Hematopoietic multipotent progenitor cell treated with erythropoietin and hydrocortisone succinate and interleukin-3 and kit ligand, for 17 days (in vitro differentiated cells): ENCODE data around the gene SKA1.

Experiments
- DNase-seq: peaks from one replicate; pipeline ENCODE4 v3.0.0-alpha.2; 2015; ENCODE audit warnings: low spot score

The SKA1 gene, protein sequence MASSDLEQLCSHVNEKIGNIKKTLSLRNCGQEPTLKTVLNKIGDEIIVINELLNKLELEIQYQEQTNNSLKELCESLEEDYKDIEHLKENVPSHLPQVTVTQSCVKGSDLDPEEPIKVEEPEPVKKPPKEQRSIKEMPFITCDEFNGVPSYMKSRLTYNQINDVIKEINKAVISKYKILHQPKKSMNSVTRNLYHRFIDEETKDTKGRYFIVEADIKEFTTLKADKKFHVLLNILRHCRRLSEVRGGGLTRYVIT

DNA sequence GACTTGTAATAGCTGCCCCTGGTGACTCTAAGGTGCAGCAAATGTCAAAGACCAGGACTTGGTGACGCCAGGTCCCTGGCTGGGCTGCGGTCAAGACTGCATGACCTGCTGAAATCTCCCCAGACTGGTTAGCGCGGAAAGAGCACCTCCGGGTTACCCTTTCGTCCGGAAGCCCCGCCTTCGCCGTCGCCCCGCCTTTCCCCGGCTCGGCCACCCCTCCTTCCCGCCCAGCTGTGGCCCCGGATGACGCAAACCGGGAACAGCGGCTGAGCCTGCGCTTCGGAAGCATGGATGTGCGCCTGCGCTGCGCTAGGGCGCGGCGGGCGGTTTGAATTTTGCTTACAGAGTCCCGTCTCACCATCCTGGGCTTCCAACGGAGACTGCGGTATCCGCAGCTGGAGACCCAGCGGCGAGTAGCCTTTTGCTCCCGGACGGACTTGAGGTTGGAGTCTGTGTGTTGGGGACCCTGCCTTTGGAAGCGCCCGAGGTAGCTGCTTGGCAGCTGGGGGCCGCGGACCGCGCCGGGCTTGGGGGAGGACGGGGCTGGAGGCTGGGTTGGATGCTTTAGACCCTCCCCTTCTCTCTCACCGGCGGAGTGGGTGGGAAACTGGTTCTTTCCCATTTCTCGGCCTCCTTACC, at the start of gene SKA1:
Gene SKA1, plus strand, starts transcription at position 294 of the 639 bp plus-strand sequence. CDS start 785 bp downstream, outside the sequence.
- peak; percentile 92 for DNase-seq

DNA sequence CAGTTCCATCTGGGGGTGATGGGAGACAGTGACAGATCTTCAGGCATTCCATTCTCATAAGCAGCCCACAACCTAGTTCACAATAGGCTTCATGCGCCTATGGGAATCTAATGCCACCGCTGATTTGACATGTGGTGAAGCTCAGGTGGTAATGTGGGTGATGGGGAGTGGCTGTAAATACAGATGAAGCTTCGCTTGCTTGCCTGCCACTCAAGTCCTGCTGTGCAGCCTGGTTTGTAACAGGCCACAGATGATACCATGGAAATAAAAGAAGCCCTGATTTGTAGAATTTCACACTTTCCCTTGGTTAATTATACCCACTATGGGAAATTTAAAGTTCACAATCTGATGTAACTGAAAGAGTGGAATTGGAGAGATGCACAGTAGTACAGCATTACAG, 46.9 kb upstream of the SKA1 start:
- no peak for DNase-seq

DNA sequence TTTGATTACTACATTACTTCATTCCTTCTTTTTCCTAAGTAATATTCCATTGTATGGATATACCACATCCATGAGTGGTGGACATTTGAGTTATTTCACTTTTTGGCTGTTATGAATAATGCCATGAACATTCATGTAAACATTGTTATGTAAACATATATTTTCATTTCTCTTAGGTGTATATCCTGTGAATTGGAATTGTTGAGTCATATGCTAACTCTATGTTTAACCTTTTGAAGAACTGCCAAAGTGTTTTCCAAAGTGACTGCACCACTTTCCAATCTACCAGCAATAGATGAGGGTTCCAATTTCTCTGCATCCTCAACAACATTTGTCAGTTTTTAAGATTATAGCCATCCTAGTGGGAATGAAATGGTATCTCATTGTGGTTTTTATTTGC, 44.7 kb upstream of the SKA1 start:
- DNase-seq = no peak

DNA sequence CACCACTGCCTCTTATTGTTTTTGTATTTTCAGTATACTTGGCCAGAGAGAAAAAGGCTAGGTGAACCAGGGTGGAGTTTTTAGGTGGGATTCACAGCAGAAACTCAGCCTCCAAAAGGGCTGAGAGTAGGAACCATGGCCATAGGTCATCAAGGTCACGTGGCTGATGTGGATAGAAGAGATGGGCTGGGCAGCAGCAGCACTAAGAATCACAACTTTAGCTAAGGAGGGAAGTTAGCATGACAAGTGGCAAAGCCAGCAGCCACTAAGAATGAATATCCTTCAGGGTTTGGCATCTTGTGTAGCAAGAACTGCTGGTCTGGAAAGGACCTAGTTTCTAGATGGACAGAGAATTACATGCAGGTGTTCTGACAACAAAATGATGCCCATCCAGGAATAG, 43.2 kb upstream of the SKA1 start:
- no peak for DNase-seq

DNA sequence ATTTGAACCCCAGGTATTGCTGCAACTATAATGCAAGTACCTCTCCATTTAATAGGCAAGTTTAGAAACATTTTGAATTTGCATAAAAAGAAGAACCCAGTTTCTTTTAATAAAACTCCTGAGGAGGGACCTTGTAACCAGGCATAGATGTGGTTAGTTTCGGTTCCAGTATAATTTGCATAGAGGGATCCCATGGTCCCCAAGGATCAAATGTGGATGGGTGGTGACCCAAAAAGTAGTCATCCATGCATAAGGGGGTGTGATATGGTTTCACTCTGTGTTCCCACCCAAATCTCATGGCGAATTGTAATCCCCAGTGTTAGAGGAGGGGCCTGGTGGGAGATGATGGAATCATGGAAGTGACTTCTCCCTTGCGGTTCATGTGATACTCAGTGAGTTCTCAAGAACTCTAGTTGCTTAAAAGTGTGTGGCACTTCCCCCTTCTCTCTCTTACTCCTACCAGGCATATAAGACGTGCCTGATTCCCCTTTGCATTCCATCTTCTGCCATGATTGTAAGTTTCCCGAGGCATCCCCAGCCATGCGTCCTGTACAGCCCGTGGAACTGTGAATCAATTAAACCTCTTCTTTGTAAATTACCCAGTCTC, 40.2 kb upstream of the SKA1 start:
- DNase-seq = no peak

DNA sequence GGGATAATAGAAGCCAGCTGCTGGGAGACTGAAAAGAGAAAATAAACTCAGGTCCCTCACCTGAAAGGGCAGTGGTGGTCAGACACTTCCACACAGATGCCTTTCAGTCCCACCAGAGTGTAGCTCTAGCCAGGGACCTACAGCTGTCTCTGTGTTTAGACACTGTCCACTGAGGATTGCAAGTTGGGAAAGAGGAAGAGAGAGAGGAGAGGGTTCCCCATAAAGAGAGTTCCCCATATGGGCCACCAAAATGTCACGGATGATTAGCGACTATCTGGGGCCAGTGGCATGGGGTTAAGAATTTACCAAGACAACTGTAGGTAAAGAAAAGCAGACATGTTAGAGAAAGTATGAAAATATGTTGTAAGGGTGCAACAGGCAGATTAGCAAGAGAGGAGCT, 36.7 kb upstream of the SKA1 start:
- DNase-seq = no peak

DNA sequence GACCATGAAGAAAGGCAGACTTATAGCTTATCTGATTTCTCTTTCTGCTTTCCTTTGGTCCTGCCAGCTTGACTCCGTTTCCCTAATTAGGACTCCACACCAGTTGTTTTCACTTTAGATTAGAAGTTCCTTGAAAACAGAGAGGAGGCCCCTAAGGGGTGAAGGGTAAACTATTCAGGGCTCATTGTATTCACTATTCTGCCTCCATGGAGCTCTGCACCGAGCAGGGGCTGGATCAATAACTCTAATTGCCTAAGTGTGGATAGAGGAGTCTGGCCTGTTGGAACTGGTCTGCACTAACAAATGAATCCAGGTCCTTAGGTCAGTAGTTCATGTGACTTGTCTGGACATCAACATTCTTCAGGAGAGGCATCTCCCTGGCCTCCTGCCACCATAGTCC, 36.1 kb upstream of the SKA1 start:
- no peak for DNase-seq

DNA sequence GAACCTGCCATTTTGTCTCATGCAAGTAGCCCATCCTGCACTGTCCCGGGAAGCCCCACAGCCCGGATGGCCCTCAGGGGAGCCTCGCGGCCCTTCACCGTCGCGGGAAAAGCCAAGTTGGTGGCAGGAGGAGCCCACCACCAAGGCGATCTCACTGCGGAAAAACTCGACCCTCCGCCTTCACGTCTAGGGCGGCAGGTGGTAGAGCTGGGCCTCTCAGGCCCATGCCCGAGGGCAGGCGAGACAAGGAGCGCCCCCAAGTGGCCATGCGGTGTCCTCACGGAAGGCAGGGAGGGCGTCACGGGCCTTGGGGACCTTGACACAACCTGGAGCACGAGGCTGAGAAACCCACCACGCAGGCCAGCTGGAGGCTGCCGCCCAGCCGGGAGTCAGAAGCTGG, 34.8 kb upstream of the SKA1 start:
- DNase-seq = no peak

DNA sequence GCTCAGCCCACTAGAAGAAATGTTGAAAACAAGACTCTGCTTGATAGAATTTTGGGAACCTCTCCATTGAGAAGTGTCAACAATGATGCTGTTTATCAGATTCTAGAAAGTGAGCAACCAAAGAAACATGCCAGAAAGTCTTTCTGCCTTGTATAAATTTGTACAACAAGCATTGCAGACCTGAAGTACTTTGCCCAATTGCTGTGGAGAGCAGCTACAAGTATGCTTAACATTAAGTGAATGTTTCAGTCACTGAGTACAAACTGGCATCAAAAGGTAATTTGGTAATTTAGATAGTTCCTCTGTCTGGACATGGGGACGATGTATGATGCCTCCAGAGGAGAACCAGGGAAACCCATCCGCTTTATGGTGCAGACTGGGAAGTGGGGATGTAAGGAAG, 33.4 kb upstream of the SKA1 start:
- no peak for DNase-seq

DNA sequence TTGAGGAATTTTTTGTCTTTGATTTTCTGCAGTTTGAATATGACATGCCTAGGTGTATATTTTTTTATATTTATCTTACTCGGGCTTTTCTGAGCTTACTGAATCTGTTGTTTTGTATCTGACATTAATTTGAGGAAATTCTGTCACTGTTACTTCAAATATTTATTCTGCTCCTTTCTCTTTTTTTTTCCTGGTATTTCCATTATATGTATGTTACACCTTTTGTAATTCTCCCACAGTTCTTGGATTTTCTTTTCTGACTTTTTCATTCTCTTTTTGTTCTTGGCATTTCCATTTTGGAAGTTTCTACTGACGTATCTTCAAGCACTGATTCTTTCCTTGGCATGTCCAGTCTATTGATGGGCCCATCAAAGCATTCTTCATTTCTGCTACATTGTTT, 24.1 kb upstream of the SKA1 start:
- DNase-seq = no peak

DNA sequence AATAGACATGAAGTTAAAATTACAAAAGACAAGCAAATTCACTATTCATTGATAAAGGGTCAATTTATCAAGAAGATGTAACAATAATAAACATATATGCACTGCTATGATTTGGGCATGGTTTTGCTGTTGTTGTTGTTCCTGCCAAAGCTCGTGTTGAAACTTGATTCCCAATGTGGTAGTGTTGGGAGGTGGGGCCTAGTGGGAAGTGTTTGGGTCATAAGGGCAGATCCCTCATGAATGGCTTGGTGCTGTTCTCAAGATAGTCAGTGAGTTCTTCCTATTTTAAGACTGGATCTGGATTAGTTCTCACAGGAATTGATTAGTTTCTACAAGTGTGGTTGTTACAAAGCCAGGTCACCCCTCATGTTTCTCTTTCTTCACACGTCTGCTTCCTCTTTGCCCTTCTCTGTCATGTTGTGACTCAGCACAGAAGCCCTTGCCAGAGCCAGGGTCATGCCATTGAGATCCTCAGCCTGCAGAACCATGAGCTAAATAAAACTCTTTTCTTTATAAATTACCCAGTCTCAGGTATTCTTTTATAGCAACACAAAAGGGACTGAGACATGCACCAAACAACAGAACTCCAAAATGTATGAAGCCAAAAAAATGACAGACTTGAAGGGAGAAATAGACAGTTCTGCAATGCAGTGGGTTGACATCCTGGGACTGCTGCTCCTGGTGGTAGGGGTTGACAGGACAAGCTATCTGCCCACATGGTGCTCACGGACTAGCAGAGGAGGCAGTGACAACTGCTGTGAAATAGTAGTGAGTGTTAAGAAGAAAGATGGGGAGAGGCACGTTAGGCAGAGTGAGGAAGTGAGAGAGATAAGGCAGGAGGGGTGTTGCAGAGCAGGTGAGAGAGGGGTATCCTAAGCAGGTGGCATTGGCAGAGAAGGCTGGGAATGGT, 18.6 kb upstream of the SKA1 start:
- no peak for DNase-seq

DNA sequence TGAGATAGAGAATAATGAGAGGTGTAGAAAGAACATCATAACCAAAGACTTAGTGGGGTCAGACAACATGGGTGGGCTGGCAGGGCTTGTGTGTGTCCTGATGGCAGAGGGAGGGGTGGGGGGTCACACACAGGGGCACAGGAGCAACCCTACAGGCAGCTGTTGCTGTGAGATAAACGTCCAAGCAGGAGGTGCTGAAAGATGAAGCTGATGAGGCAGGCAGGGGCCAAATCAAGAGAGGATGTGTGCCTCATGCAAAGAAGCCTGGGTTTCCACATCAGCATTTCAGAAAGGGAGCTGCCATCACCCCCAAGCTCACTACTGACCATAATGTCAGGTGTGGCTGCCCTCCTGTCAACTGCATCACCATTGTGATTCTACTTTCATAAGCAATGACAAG, 16.0 kb upstream of the SKA1 start:
- no peak for DNase-seq

DNA sequence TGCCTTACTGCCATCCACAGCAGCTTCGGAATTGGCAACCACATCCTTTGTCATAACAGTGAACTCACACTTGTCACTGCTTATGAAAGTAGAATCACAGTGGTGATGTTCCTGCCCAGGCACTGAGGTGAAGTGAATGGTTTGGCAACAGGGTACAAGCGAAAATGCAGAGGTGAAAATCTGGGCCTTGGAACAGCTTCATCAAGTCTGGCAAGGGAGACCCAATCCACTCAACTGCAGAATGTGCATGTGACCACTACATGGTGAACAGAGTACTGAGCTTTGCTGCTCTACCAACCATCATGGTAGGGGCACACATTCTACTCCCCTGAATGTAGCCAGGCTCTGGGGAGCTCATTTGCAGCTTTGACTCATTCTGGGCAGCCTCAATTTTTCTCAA, 15.0 kb upstream of the SKA1 start:
- no peak for DNase-seq

DNA sequence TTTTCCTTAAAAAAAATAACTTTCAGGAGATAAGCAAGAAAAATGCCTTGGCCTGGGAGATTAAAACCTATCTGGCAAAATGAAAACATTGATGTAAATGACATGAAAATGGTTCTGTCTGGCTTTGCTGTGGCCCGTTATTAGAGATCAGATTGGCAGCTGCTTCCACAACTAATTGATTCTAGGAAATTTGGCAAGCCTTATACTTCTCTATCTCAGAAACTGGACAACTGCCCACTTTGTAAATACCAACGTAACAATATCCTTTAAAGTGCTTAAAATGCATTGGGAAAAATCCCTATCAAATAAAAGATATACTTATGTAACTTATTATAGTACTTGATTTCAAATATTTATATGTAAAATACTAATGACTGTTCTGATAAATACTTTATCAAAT, 14.2 kb upstream of the SKA1 start:
- no peak for DNase-seq

DNA sequence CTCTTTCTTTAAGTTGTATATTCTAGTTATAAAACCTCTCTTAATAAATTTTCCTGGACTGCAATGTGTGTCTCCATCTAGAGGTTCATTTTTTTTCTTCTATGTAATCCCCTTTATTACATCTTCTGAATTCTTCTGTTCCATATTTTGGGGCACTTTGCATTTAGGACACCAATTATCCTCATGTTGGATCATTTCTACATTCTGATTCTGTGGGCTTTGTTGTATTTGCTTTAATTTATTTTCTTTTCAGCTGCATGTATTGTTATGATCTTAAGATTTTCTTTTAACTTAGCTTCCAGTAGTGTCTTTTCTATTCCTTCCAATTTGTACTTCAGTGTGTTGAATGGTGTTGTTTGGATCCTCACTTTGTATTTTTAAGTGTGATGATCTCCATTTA, 5.2 kb upstream of the SKA1 start:
- DNase-seq = no peak

DNA sequence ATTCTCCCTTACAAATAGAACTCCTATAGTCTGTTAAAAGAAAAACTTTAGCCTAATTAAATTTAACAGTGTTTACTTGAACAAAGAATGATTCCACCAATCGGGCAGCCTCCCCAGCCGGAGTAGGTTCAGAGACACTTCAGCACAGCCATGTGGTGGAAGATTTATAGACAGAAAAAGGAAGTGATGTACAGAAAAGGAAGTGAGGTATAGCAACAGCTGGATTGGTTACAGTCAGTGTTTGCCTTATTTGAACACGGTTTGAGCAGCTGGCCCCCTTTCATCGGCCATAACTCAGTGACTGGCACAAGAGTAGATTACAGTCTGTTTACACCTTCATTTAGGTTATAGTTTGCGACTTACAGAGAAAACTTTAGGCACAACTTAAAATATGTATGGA, 2.1 kb upstream of the SKA1 start:
- no peak for DNase-seq

DNA sequence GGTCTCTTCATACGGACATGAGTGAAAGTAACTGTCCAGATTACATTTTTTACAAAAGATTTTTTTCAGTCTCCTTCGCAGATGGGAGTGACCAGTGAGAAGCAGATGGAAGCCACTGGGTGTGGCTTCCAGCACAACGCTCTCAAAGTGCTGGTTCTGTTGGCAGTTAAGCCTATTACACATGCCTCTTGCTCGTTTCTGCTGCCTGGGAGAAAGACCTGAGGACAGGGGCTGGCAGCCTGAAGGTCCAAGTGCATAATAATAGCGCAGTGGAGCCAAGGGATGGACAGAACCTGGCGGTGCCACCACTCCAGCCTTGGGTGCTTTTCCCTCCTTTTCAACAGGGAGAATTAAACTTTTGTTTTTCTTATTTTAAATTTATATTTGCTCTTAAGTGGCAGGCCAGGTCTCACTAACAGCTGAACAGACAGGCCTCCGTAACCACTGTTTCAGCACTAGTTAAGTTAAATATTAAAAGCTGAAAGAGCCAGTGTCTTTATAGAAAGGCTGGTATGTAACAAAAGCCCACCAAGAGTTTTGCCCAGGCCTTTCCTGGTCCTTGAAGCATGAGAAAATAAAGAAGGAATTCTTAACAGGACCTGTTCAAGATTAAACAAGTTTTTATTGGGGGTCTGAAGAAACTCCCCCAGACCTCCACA, 1.2 kb upstream of the SKA1 start:
- DNase-seq = no peak

DNA sequence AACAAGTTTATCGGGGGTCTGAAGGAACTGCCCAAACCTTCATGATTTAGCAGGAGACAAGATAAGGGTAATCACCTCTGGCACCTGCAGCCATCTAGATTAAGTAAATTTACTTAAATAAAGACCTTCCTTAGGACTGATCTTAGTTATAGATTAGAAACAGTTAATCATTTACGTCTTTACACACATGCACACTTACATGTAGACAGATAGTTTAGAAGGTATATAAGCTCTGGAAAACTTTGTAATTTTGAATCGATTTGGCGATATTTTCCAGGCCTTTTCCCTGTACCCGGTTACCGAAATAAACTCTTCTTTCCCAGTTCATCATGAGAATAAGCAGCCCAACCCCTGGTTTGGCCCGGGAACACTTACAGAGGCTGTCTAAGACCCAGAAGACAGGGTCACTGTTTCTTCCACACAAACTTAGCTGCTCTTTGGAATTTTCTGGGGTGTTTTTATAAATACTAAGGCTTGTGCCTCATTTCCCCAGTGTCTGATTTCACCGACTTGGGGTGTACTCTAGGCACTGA, 560 bp upstream of the SKA1 start:
- no peak for DNase-seq

DNA sequence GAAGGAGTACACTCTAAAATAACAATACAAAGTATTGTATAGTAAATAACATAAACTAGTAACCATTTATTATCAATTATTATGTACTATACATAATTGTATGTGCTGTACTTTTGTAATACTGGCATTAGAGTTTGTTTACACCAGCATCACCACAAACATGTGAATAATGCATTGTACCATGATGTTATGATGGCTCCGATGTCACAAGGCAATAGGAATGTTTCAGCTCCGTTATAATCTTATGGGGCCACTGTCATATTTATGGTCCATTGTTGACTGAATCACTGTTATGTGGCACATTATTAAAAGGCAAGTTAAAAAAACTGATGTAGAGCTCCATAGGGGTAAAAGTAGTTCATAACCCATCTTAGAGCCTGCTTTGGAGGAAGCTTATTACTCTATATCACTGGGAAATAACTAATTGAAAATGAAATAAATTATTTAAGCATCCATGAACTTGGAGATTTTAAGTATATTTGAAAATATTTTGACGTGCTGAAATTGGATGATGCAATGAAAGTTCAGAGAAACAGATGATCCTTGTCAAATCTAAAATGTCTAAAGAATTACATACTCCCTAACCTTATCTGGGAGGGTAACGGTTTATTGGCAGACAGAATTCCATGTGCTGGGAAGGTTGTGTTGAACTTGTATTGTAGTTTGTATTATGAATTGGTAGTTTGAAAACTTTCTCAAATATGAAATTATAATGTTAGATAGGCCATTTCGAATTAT, 2.4 kb downstream of the SKA1 start:
- no peak for DNase-seq

DNA sequence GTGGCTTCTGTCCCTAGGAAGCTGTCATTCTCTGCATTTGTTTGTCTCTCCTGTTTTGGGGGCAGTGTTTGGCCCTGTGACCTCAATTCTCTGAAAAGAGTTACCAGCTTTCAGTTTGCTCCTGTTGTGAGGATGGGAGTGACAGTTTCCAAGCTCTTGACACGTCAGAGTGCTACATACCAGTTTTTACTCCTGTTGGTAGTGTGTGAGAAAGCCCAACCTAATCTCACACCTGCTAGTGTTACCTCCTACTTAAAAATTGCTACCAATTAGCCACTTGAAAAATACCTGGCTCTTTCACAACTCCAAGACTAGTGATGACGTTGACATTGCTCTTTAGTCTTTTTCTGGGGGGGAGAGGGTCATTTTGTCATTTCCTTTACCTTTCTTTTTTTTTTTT, 14.1 kb downstream of the SKA1 start:
- DNase-seq = no peak

DNA sequence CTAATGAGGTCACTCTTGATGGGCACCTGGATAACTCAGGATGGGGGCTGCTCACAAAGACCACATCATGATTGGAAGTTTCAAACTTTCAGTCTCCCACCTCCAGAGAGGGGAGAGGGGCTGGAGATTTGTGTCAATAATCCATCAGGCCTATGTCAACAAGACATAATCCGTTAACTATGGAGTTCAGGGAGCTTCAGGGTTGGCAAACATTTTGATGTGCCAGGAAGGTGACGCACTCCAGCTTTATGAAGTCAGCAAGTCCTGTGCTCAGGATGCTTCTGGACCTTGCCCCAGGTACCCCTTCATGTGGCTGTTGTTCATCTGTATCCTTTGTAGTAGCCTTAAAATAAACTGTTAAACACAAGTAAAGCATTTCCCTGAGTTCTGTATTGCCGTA, 19.0 kb downstream of the SKA1 start:
- DNase-seq = no peak
